ENCODE results near the gene B3GLCT. TPM values are rescaled to one million over a fixed set of nuclear protein-coding genes. Genes with fewer than 3 reads are reported as not detected.

The B3GLCT gene
- polyA plus RNA-seq, 1 donor from 2014 or later: 8.2 TPM

- Histone ChIP-seq H3K4me2 (ENCODE audit: low read length) (no peak overlapping the region), H3F3A (ENCODE audit: insufficient read depth, low read length, poor library complexity, severe bottlenecking) (no peaks in the 10 kb centered on the region), H3K27ac (ENCODE audit: low read length) (no peak overlapping the region), H3K4me3 (ENCODE audit: low read length) (no peak overlapping the region), H3K9ac (ENCODE audit: low read length) (no peak overlapping the region), H3K79me2 (replicated peaks; ENCODE audit: insufficient read depth, low read length) (no peaks in the 10 kb centered on the region), H3K36me3 (ENCODE audit: insufficient read depth, low read length) (no peaks in the 10 kb centered on the region), H3K9me3 (ENCODE audit: low read length) (no peaks in the 10 kb centered on the region), H3K27me3 (ENCODE audit: insufficient read depth, low read depth, low read length) (no peaks in the 10 kb centered on the region), H4K20me1 (ENCODE audit: insufficient read depth) (no peaks in the 10 kb centered on the region), H2AFZ (ENCODE audit: low read depth, low read length) (no peak overlapping the region), H3K9me2 (ENCODE audit: insufficient read depth, low read length) (no peaks in the 10 kb centered on the region)
- no peak for TF ChIP-seq TAF1 (IDR thresholded peaks at IDR 0.05; ENCODE audit: low read depth)
Observed at GRCh38 chr13:31245598-31246373, 46.0 kb downstream of the B3GLCT start.

- no peaks in the 10 kb centered on the region for H3K36me3 ChIP-seq (ENCODE audit: insufficient read depth, low read length)
- H3F3A ChIP-seq (ENCODE audit: insufficient read depth, low read length, poor library complexity, severe bottlenecking): no peaks in the 10 kb centered on the region
- no peaks in the 10 kb centered on the region for H3K9me3 ChIP-seq (ENCODE audit: low read length)
- H3K9ac ChIP-seq (ENCODE audit: low read length): no peak overlapping the region
- no peaks in the 10 kb centered on the region for H3K27me3 ChIP-seq (ENCODE audit: insufficient read depth, low read depth, low read length)
- TF ChIP-seq POLR2AphosphoS5 (IDR thresholded peaks at IDR 0.05) (no peak), CTCF (IDR thresholded peaks at IDR 0.05; ENCODE audit: poor library complexity, severe bottlenecking) (no peak), EP300 (conservative IDR thresholded peaks at IDR 0.05; ENCODE audit: poor library complexity, severe bottlenecking) (no peak), MXI1 (conservative IDR thresholded peaks at IDR 0.05; ENCODE audit: poor library complexity, severe bottlenecking) (no peak), REST (IDR thresholded peaks at IDR 0.05; ENCODE audit: borderline replicate concordance) (no peak), TAF1 (IDR thresholded peaks at IDR 0.05; ENCODE audit: low read depth) (no peak), RAD21 (conservative IDR thresholded peaks at IDR 0.05) (no peak), EZH2 (IDR thresholded peaks at IDR 0.05; ENCODE audit: borderline replicate concordance, insufficient read depth, low read length, poor library complexity, severe bottlenecking) (no peak), SMC3 (conservative IDR thresholded peaks at IDR 0.05; ENCODE audit: poor library complexity) (no peak)
- H3K4me3 ChIP-seq (ENCODE audit: low read length): no peak overlapping the region
- H3K79me2 ChIP-seq (replicated peaks; ENCODE audit: insufficient read depth, low read length): no peaks in the 10 kb centered on the region
- no peaks in the 10 kb centered on the region for H3K9me2 ChIP-seq (ENCODE audit: insufficient read depth, low read length)
- no peak overlapping the region for H2AFZ ChIP-seq (ENCODE audit: low read depth, low read length)
- no peak overlapping the region for H3K4me2 ChIP-seq (ENCODE audit: low read length)
- no peak overlapping the region for H3K27ac ChIP-seq (ENCODE audit: low read length)
- no peaks in the 10 kb centered on the region for H4K20me1 ChIP-seq (ENCODE audit: insufficient read depth)
Observed at GRCh38 chr13:31246918-31247317, 47.1 kb downstream of the B3GLCT start.
